NT2/D1 (cell line): ENCODE results near the gene IPO7.

ENCODE experiments used
- SUZ12 ChIP-seq: IDR thresholded peaks from 2 replicates; pipeline ENCODE4 v1.6.1; 2011; ENCODE audit not compliant: insufficient read length, insufficient read depth; ENCODE audit errors: extremely low read depth
- YY1 ChIP-seq: IDR thresholded peaks from 2 replicates; pipeline ENCODE4 v1.6.1; 2011; ENCODE audit not compliant: insufficient read length, insufficient read depth
- ZNF274 ChIP-seq: IDR thresholded peaks from 2 replicates; pipeline ENCODE4 v1.6.1; 2011; ENCODE audit warnings: mild to moderate bottlenecking, low read depth, low read length

DNA sequence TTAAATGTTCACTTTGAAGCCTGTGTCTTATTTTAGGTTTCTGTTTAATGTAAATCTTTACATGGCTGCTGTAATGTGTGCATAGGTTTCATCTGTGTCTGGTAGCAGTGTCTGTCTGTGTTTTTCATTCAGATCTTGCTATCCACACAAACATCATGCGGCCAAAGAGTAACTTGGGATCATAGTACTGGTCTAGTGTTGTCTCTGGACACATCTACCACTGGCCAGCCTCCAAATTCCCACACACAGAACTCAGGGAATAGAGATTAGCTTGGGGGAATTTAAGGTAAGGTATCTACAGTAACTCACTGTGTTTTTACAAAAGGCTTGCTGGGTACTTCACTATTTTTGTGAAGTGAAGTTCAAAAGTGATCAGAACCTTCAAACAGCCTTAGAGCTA lies 44.3 kb downstream of the IPO7 start:
- no peak for TF ChIP-seq YY1
- no peak for TF ChIP-seq SUZ12
- TF ChIP-seq ZNF274 = no peak
